ENCODE results near the gene SLC6A19.

The SLC6A19 gene

GRCh38 chr5:1211701-1212100, 10.3 kb downstream of the SLC6A19 start:
- H3K4me3 ChIP-seq, result no peak overlapping the region
- no peak overlapping the region for H3K27ac ChIP-seq
- no peak for DNase-seq (ENCODE audit: low spot score)
- TF ChIP-seq CTCF (IDR thresholded peaks at IDR 0.05), result no peak

- Histone ChIP-seq H3K4me3 (no peak overlapping the region), H3K27ac (no peak overlapping the region)
- no peak for DNase-seq (ENCODE audit: low spot score)
- TF ChIP-seq CTCF (IDR thresholded peaks at IDR 0.05), result no peak
Measured at GRCh38 chr5:1212271-1212670, 10.9 kb downstream of the SLC6A19 start.

GRCh38 chr5:1212881-1213280, 11.5 kb downstream of the SLC6A19 start:
- H3K27ac ChIP-seq, result no peak overlapping the region
- DNase-seq (ENCODE audit: low spot score), result no peak
- H3K4me3 ChIP-seq, result no peak overlapping the region
- TF ChIP-seq CTCF (IDR thresholded peaks at IDR 0.05), result no peak

GRCh38 chr5:1213508-1214162, 12.2 kb downstream of the SLC6A19 start:
- no peak for DNase-seq (ENCODE audit: low spot score)
- TF ChIP-seq CTCF (IDR thresholded peaks at IDR 0.05), result no peak
- Histone ChIP-seq H3K4me3 (no peak overlapping the region), H3K27ac (no peak overlapping the region)

GRCh38 chr5:1214163-1214935, 13.0 kb downstream of the SLC6A19 start:
- no peak overlapping the region for H3K27ac ChIP-seq
- TF ChIP-seq CTCF (IDR thresholded peaks at IDR 0.05), result no peak
- DNase-seq (ENCODE audit: low spot score), result no peak

GRCh38 chr5:1214936-1215220, 13.5 kb downstream of the SLC6A19 start:
- Histone ChIP-seq H3K4me3 (no peak overlapping the region), H3K27ac (no peak overlapping the region)
- DNase-seq (ENCODE audit: low spot score), result no peak
- no peak for TF ChIP-seq CTCF (IDR thresholded peaks at IDR 0.05)

More at GRCh38 chr5:1214163-1214935, 13.0 kb downstream of the SLC6A19 start:
- no peak overlapping the region for H3K4me3 ChIP-seq

Measured in coronary artery (tissue), 2 donors.